Posterior cingulate gyrus (tissue), 11 donors: Measurements from ENCODE around the gene WNT9A.
A peak's percentile ranks its signal among the peaks of the same experiment; 100 is the strongest.

ENCODE experiments used
- DNase-seq, 10 donors: peaks; one replicate each; pipeline versions ENCODE4 v3.0.0 to v3.0.0-alpha.2; 2020 to 2021; ENCODE audit warnings: mixed read lengths in 3 of 10
- intact Hi-C: fragments of 100-400 bp; cut with DNase I; formaldehyde crosslinking; loops from one replicate; pipeline ENCODE4 v1.15.1; 2023

Gene WNT9A

GRCh38 chr1:227903061-227903521, 44.6 kb downstream of the WNT9A start:
- intact Hi-C loops: no loop called here
- peak in 3 of 10 donors; percentile 51 to 77 (median 74) for DNase-seq

DNA sequence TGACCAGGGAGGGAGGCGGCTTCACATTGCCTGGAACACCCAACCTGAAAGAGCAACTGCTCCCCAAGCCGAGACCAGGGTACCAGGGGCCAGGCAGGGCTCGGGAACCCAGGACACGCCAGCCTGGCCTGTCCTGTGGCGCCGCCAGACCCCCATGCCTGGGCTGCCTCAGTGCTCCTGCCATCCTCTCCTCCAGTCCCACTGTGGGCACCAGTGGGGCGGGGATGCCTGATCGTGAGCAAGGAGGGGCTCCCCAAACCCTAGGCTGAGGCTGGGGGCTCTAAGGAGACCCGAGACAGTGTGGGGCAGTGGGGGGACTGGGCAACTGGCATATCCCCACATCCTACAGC, 45.1 kb downstream of the WNT9A start:
- intact Hi-C loops: no loop called here
- DNase-seq: peak in 3 of 10 donors; percentile 20 to 58 (median 42)

GRCh38 chr1:227901906-227902640, 45.7 kb downstream of the WNT9A start:
- intact Hi-C loops: no loop called here
- DNase-seq: peak in 3 of 10 donors; percentile 59 to 71 (median 66)

GRCh38 chr1:227901239-227901905, 46.4 kb downstream of the WNT9A start:
- peak in 5 of 10 donors; percentile 2 to 66 (median 50) for DNase-seq
- intact Hi-C loops: no loop called here

GRCh38 chr1:227900571-227901051, 47.1 kb downstream of the WNT9A start:
- peak in 5 of 10 donors; percentile 1 to 77 (median 35) for DNase-seq
- intact Hi-C loops: no loop called here

- intact Hi-C loops: no loop called here
- peak in 7 of 10 donors; percentile 2 to 79 (median 20) for DNase-seq
Measured at GRCh38 chr1:227899820-227900449, 47.8 kb downstream of the WNT9A start.

- DNase-seq: peak in 4 of 10 donors; percentile 12 to 60 (median 28)
- intact Hi-C loops: no loop called here
Measured at GRCh38 chr1:227899141-227899819, 48.5 kb downstream of the WNT9A start.

DNA sequence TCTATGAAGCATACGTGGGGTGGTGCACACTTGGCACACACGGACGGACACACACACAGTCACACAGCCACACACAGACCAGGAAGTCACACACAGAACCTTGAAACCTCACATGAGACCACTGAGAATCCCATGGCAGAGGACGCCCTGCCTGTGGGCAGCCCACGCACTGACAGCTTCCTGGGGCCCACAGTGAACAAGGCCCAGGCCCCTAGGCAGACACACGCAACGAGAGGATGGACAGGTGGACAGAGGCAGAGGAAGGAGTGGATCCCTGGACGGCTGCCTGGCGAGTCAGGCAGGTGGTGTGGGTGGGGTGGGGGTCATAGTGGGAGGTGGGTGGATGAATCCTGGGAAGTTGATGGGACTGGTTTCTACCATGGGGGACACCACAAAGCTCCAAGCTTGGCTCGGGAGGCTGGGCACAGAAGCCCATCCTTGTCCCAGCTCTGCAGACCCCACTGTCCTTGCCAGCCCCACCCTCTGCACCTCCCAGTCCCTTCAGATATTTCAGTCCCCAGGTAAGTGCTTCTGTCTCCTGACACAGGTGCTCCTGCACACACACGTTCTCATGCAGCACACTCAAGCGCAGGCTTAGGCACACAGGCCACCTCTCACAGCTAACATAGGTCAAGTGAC, 49.1 kb downstream of the WNT9A start:
- intact Hi-C loops: no loop called here
- peak in 9 of 10 donors; percentile 2 to 74 (median 10) for DNase-seq

GRCh38 chr1:227897704-227898438, 49.9 kb downstream of the WNT9A start:
- intact Hi-C loops: no loop called here
- peak in 6 of 10 donors; percentile 4 to 57 (median 9) for DNase-seq

DNA sequence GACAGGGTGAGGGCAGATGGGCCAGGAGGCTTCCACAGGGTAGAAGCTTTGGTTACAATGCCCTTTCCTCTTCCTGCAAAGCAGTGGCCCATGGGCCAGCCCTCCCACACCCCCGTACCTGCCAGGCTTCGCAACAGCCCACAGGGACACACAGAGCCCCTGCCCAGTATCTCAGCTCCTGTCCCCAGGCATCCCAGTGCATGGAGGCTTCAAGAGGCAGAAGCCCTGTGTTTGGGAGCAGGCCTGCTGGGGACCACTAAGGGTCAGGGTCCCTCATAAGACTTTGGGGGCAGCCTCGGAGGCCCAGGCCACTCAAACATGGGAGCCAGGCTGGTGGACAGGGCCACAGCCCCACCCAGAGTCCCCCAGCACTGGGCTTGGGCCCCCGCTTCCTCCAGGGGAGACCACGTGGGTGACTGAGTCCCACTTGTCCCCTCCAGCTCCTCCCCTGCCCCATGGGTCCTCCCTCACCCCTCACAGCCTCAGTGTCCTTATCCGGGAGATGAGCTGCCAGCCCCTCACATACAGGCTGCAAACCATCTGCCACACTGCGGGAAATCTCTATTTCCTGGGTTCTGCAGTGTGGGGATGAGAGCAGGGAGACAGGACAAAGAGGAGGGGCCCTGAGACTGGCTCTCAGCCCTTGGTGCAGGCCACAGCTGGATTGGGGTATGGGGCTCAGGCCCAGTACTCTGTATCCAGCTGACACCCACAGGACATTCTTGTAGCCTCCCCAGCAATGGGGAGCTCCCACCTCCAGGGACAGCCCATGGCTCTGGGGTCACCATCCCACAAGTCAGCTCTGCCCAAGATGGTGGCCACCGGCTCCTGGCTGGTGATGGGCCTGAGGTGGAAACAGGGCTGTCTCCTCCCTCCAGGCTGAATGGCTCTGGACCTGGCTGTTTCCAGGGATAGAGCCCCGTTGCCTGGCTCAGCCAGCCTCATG, 50.7 kb downstream of the WNT9A start:
- DNase-seq: peak in 9 of 10 donors; percentile 3 to 80 (median 14)

DNA sequence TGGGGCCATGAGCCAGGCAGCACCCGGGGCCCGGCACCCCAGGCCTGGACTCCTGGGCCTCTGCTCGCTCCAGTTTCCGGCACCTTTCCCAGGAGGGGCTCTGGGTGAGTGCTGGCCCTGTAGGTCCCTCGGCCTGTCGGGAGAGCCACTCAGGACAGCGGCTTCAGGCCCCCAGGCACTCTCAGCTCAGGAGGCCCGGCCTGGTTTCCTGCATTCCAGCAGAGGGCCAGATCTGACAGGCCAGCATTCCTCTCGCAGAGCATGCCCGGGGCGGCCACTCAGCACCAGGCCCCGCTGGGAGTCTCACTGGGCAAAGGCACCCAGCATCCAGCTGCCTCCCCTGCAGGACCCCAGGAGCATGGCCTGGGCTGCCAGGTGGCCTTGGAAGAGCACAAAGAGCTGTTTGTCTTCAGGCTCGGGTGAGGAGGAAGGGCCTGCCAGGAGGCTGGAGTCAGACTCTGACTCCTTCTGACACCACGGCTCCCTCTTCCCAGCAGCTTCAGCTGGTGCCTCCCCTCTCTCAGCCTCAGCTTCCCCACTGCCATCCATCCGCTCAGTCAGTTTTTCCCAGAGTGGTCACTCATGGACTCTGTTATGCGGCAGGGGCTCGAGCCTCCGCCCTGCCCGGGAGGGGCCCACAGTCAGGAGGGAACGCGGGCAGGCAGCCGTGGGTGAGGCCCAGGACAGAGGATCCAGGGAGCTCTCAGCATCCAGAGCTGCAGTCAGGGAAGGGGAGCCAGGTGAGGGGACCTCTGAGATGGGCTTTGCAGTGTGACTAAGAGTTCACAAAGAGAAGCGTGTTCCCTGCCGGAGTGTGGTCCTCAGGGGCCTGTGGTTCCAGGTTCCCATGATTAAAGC, 51.7 kb downstream of the WNT9A start:
- intact Hi-C loops: no loop called here
- DNase-seq: peak; percentile 17 to 96 (median 57)

More for the DNA sequence above, 50.7 kb downstream of the WNT9A start:
- intact Hi-C loops: no loop called here

GRCh38 chr1:227894831-227895451, 52.8 kb downstream of the WNT9A start:
- DNase-seq: peak in 7 of 10 donors; percentile 1 to 74 (median 7)
- intact Hi-C loops: no loop called here

DNA sequence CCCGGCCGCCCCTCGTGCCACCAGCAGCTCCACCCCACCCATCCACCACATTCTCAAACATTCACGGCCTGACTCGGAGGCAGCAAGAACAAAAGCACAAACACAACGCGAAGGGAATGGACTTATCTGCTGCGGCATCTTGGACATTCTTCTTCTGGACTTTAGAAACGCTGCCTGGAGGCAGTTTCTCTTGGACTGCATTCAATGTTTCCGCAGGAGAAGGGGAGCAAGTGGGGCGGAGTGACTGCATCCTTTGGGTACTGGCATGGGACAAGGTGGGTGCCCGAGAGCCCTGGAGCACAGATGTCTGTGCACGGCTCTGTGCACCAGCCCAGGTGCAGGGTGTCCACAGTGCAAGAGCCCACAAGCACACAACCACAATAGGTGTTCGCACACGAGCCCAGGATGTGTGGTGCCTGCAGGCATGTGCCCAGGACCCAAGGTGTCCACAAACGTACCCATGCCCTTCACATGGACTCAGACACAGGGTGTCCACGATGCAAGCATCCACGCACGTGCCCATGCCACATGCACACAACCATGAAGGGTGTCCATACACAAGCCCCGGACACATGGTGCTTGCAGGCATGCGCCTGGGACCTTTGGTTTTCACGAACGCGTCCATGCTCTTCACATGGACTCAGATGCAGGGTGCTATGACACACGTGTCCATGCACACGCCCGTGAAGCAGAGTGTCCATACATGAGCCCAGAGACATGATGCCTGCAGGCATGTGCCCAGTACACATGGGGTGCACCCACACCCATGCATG, 53.6 kb downstream of the WNT9A start:
- DNase-seq: peak in 9 of 10 donors; percentile 2 to 73 (median 7)
- intact Hi-C loops: no loop called here

- intact Hi-C loops: no loop called here
- peak in 6 of 10 donors; percentile 4 to 62 (median 10) for DNase-seq
Measured at GRCh38 chr1:227893300-227893948, 54.3 kb downstream of the WNT9A start.
